ENCODE measurements around the gene LMNTD1.

LMNTD1 gene

DNA sequence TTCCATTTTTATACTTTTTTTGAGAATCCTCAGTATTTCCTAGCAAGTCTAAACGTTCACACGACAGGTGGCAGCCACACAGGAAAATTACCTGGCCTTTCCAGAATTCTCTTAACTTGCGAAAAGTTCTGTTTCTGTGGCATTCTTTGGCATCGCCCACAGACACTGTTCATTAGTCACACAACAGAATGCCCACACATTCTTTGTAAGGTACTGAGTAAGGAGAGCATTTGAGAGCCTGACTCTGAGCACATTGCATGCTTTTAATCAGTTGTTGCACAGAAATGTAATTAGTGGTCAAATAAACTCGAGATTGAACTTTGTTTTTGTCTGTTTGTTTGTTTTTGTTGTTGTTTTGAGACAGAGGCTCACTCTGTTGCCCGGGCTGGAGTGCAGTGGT is 52.4 kb downstream of the LMNTD1 start:
- Histone ChIP-seq H3K36me3 (ENCODE audit: insufficient read depth, low read length) (no peaks in the 10 kb centered on the region), H3K27ac (ENCODE audit: low read depth, low read length, poor library complexity, severe bottlenecking) (no peak overlapping the region), H3K4me1 (ENCODE audit: insufficient read depth, low read length, severe bottlenecking) (no peaks in the 10 kb centered on the region), H3K9me2 (ENCODE audit: low read depth, low read length) (no peaks in the 10 kb centered on the region), H3K9me3 (ENCODE audit: low read length) (no peaks in the 10 kb centered on the region), H3K9ac (ENCODE audit: low read length) (no peak overlapping the region), H2AFZ (ENCODE audit: low read length) (no peak overlapping the region), H3K27me3 (ENCODE audit: insufficient read depth, low read length) (no peaks in the 10 kb centered on the region), H4K20me1 (ENCODE audit: insufficient read depth, low read length) (no peaks in the 10 kb centered on the region), H3K79me2 (ENCODE audit: insufficient read depth, low read length) (no peaks in the 10 kb centered on the region), H3K4me2 (ENCODE audit: low read length) (no peak overlapping the region), H3F3A (ENCODE audit: insufficient read depth, low read length) (no peaks in the 10 kb centered on the region), H3K4me3 (ENCODE audit: low read depth, low read length, poor library complexity, severe bottlenecking) (no peak overlapping the region)
- TF ChIP-seq, protein P1, sequence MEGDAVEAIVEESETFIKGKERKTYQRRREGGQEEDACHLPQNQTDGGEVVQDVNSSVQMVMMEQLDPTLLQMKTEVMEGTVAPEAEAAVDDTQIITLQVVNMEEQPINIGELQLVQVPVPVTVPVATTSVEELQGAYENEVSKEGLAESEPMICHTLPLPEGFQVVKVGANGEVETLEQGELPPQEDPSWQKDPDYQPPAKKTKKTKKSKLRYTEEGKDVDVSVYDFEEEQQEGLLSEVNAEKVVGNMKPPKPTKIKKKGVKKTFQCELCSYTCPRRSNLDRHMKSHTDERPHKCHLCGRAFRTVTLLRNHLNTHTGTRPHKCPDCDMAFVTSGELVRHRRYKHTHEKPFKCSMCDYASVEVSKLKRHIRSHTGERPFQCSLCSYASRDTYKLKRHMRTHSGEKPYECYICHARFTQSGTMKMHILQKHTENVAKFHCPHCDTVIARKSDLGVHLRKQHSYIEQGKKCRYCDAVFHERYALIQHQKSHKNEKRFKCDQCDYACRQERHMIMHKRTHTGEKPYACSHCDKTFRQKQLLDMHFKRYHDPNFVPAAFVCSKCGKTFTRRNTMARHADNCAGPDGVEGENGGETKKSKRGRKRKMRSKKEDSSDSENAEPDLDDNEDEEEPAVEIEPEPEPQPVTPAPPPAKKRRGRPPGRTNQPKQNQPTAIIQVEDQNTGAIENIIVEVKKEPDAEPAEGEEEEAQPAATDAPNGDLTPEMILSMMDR (IDR thresholded peaks at IDR 0.05; ENCODE audit: low read length), result no peak
- TF ChIP-seq EZH2 (IDR thresholded peaks at IDR 0.05; ENCODE audit: borderline replicate concordance, low read length), result no peak

DNA sequence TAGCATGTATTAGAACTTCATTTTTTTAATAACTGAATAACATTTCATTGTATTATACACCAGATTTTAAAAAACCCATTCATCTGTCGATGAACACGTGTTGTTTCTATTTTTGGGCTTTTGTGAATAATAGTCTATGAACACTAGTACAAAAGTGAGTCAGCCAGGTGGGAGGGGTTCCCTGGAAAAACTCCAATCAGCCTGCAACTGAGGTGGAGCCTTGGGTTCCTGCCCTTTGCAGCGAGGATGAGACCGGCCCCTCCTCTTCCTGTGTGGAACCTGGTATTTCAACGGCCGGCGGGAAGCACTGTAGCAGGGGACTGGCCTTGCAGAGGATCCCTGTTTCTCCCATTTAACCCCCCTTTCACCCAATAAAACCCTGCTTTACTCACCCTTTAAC is 56.1 kb downstream of the LMNTD1 start:
- Histone ChIP-seq H3K79me2 (ENCODE audit: insufficient read depth, low read length) (no peaks in the 10 kb centered on the region), H3K9ac (ENCODE audit: low read length) (no peak overlapping the region), H3K9me2 (ENCODE audit: low read depth, low read length) (no peaks in the 10 kb centered on the region), H4K20me1 (ENCODE audit: insufficient read depth, low read length) (no peaks in the 10 kb centered on the region), H3F3A (ENCODE audit: insufficient read depth, low read length) (no peaks in the 10 kb centered on the region), H3K4me3 (ENCODE audit: low read depth, low read length, poor library complexity, severe bottlenecking) (no peak overlapping the region), H3K36me3 (ENCODE audit: insufficient read depth, low read length) (no peaks in the 10 kb centered on the region), H3K27me3 (ENCODE audit: insufficient read depth, low read length) (no peaks in the 10 kb centered on the region), H2AFZ (ENCODE audit: low read length) (no peak overlapping the region), H3K4me1 (ENCODE audit: insufficient read depth, low read length, severe bottlenecking) (no peaks in the 10 kb centered on the region), H3K27ac (ENCODE audit: low read depth, low read length, poor library complexity, severe bottlenecking) (no peak overlapping the region), H3K4me2 (ENCODE audit: low read length) (no peak overlapping the region), H3K9me3 (ENCODE audit: low read length) (no peaks in the 10 kb centered on the region)
- TF ChIP-seq, protein P1 (IDR thresholded peaks at IDR 0.05; ENCODE audit: low read length), result no peak
- TF ChIP-seq EZH2 (IDR thresholded peaks at IDR 0.05; ENCODE audit: borderline replicate concordance, low read length), result no peak

DNA sequence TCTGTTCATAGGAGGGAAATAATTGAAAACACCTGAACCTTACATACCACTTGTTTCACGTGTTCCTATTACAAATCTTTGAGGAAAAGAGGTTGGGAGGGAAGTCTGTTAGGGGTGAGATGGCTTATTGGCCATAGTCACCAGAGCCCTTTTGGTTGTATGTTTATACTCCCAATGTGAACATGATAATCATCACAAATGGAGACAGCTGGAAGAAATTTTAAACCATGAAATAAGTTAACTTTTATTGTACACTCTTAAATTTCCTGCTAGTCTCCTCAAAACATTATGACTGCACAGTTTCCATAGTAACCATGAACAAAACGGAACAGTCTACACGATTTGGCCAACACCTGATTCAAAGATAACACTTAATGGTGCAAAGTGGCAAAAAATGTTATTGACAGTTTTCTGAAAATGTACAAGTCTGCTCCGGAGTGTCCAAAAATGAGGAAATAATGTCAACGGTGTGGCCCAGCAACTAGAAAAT is 56.9 kb downstream of the LMNTD1 start:
- Histone ChIP-seq H3K9ac (ENCODE audit: low read length) (no peak overlapping the region), H3K27ac (ENCODE audit: low read depth, low read length, poor library complexity, severe bottlenecking) (no peak overlapping the region)

More for the DNA sequence above, 56.9 kb downstream of the LMNTD1 start:
- no peaks in the 10 kb centered on the region for H3K9me3 ChIP-seq (ENCODE audit: low read length)
- no peaks in the 10 kb centered on the region for H3K79me2 ChIP-seq (ENCODE audit: insufficient read depth, low read length)
- no peaks in the 10 kb centered on the region for H3K27me3 ChIP-seq (ENCODE audit: insufficient read depth, low read length)
- no peak overlapping the region for H3K4me2 ChIP-seq (ENCODE audit: low read length)
- H3K4me3 ChIP-seq (ENCODE audit: low read depth, low read length, poor library complexity, severe bottlenecking), result no peak overlapping the region
- H4K20me1 ChIP-seq (ENCODE audit: insufficient read depth, low read length), result no peaks in the 10 kb centered on the region
- H3K4me1 ChIP-seq (ENCODE audit: insufficient read depth, low read length, severe bottlenecking), result no peaks in the 10 kb centered on the region
- TF ChIP-seq, protein P1 (IDR thresholded peaks at IDR 0.05; ENCODE audit: low read length), result no peak
- TF ChIP-seq EZH2 (IDR thresholded peaks at IDR 0.05; ENCODE audit: borderline replicate concordance, low read length), result no peak
- H3F3A ChIP-seq (ENCODE audit: insufficient read depth, low read length), result no peaks in the 10 kb centered on the region
- H3K9me2 ChIP-seq (ENCODE audit: low read depth, low read length), result no peaks in the 10 kb centered on the region
- H2AFZ ChIP-seq (ENCODE audit: low read length), result no peak overlapping the region
- no peaks in the 10 kb centered on the region for H3K36me3 ChIP-seq (ENCODE audit: insufficient read depth, low read length)

Measured in OCI-LY1 (cell line).